ENCODE results near the gene ELAC1.

DNA sequence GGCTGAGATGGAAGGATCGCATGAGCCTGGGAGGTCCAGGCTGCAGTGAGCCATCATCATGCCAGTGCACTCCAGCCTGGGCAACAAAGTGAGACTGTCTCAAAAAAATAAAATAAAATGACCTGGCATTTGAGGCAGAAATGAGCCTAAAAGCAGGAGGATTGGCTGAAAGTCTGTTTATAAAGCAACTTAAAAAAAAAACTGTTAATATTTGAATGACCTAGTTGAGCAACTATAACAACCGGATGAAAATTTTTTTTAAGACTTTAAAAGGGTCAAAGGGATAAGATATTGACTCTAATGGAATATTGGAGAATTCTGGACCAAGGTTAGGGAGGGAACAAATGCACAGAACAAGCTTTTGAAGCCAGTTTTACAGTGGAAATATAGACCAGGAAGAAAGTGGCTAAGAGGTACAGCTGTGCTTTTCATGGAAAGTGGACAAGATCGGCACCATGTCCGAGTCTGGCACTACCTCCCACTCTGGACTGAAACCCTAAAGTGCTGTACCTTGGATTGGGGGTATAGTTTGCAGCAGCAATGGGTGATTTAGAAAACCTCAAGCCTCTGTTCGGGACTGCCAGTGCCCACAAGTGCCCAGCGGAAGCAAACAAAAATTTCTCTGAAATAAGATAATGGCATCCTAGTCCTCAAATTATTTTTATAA is 33.2 kb upstream of the ELAC1 start:
- TF ChIP-seq CTCF (IDR thresholded peaks at IDR 0.05; ENCODE audit: insufficient read depth, low read length) (no peak), GABPA (IDR thresholded peaks at IDR 0.05; ENCODE audit: low read depth) (no peak), POLR2AphosphoS5 (IDR thresholded peaks at IDR 0.05; ENCODE audit: low read depth) (no peak), REST (IDR thresholded peaks at IDR 0.05; ENCODE audit: insufficient replicate concordance, low read depth) (no peak), SPI1 (IDR thresholded peaks at IDR 0.05; ENCODE audit: borderline replicate concordance, low read depth) (no peak)

Measured in HL-60 (cell line).